ENCODE data around the gene DTNA.
"Not testable (repeated sequence)": the region's sequence is repeated elsewhere in the genome, so short reads cannot be mapped to it uniquely, and the experiment has no call there.

The DTNA gene

GRCh38 chr18:34726286-34727004 lies 16.3 kb downstream of the DTNA start:
- ATAC-seq = no peak

DNA sequence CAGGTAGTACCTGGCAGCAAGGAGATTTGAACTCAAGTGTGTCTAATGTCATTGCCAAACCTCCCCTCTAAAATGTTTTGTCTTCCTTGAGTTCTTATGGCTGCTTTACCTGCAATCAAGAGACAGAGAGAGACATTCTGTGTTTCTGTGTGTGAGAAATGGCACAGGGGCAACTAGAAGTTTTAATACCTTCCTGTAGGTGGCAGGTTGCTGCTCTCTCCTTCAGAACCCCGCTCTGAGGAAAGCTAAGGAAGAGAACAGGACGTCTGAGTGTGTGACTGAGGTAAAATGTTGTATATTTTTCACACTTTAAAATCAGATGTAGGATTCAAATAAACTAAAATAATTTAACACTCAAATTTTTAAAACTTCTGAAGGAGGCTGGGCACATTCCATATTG lies 19.2 kb downstream of the DTNA start:
- no peak for ATAC-seq

DNA sequence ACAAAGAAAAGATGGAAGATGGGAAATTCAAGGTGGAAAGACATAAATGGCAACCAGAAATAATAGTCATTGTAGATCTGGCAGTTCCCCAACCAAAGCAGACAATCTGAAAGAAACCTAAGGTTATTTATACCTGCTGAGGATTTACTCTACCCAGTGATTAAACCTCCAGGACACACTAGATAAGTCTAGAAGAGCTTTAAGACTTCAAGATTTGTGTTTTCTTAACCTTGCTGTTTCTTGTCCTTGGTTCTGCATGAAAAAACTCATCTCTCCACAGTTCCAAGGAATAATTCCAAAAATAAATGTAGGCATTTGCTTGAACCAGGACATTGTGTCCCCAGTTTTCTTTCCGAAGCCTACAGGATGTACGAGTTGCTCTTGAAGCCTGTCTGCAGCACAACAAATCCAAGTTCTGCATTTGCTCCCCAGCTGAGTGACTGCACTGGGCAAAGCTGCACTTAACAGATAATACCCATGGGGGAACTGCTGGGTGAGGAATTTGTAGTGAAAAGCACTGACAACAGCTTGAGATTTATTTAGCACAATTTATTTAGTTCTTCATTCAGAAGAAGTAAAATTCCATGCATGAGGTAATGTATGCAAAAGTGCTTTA lies 19.8 kb downstream of the DTNA start:
- ATAC-seq = no peak

DNA sequence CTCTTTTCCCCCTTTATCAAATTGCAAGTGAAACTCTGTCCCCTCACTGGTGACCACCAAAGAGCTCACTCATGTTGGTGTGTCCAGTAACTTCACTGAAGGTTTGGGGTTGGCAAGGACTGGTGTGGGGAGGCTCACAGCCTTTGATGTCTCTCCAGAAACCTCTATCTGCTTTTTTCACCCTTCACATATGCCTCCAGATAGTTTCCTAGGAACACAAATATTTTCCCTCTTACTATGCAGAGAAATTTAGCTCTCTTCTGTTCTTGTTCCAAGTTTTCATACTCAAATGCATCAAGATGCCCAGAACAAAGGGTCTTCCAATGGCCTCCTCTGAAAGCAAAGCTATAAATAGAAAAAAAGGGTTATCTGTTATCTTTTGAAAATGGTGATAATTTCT lies 20.7 kb downstream of the DTNA start:
- ATAC-seq = no peak

- ATAC-seq = no peak
Measured at GRCh38 chr18:34734056-34734455, 24.0 kb downstream of the DTNA start.

DNA sequence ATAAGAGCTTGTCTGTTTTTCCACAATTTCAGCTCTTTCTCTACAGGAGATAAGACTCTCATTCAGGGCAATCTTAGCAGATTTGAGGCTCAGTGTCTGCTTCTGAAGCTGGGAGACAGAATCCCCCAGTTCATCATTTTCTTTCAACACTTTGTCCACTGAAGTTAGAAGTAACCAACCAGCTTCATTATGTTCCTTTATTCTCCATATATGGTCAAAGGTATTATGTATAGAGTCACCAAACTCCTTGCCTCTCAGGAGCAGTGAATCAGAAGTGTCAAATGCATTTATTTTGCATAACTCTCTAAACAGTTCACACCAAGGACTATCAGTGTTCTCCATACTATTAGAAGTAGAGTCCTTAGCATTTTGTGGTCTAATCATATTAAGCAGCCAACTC lies 24.4 kb downstream of the DTNA start:
- ATAC-seq = not testable (repeated sequence)

GRCh38 chr18:34738175-34738894 lies 28.2 kb downstream of the DTNA start:
- no peak for ATAC-seq

GRCh38 chr18:34740101-34740500 lies 30.0 kb downstream of the DTNA start:
- no peak for ATAC-seq

DNA sequence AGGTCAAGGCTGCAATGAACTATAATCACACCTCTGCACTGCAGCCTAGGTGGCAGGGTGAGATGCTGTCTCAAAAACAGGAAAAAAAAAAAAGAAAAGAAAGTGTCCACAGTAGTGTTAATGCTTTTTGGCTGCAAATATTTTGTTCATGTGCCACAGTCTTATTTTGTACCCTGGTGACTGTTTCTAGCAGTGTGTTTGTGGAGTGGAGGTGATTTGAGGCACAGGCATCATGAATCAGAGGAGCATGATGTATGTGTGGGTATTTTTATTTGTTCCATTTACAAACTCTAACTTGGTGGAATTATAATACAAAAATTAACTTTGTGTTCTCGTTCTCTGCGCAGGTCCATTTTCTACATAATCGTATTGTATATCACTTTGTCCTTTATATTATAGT lies 30.6 kb downstream of the DTNA start:
- ATAC-seq = no peak

DNA sequence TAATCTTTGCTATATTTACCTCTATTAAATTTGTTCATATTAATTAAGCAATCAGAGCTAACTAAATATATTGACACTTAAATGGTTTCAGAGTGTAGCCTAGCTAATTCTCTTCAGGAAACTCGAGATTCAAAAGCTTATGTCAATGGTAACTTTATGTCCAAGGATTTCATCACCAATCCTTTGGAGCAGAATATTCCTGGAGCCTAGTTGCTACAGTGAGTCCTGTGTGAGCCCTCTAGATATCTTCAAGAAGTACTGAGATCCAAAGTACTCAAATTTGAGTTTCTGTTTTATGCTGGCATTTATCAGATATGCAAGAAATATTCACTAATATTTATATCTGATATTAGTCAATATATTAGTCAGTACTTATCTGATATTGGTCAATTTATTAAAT lies 31.3 kb downstream of the DTNA start:
- no peak for ATAC-seq

DNA sequence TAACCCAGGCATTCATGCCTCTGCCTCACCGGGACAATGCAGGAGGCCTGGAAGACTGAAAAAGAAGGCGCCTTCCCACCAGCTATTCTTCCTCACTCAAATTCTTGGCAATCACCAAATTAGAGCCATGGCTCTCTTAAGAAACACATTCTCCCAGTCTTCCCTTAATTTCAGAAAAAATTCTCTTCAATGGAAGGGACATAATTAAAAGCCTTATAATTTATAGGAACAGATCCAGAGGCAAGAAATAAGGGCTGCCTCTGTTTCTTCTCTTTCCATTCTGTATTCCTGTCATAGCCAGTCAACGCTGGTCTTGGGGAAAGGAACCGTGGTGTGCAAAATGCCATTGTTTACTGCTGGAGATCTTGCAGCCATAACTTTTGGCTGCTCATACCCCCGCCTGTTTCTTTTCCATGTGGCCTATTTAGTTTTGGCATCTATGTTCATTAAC lies 32.8 kb downstream of the DTNA start:
- ATAC-seq = no peak

DNA sequence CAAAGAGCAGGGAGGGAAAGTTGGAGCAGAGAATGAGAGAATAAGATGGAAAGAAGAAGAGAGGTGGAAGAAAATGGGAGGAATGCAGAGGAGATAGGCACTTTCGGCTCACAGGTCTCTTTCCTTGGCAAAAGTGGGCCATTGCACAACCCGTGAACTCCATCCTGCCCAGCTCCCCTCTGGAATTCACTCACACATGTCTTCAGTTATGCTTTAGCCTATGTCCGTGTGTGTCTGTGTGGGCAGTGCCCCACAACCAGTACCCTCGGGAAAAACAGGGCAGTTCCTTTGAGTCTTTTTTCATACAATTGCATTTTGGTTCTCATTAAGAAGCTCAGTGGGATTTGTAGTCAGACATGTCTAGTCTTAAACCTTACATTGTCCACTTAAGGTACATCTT lies 34.5 kb downstream of the DTNA start:
- no peak for ATAC-seq

DNA sequence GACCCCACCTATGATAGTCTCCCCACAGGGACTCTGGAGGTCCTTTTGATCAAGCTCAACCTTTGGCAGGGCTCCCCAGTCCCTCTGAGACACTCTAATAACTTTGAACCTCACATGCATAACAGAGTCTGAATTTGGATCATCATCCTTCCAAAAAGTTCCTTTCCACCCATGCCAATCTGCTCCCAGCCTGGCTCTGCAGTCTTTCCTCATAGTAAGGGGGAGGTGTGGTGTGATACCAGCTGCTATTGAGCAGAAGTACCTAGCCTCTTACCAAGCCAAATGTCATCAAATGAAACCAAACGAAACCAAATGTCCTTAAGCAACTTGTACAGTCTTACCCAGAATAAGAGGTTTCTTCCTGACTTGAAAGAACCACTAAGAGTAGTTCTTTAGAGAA lies 36.5 kb downstream of the DTNA start:
- no peak for ATAC-seq

- ATAC-seq = no peak
Measured at GRCh38 chr18:34749721-34750120, 39.6 kb downstream of the DTNA start.

DNA sequence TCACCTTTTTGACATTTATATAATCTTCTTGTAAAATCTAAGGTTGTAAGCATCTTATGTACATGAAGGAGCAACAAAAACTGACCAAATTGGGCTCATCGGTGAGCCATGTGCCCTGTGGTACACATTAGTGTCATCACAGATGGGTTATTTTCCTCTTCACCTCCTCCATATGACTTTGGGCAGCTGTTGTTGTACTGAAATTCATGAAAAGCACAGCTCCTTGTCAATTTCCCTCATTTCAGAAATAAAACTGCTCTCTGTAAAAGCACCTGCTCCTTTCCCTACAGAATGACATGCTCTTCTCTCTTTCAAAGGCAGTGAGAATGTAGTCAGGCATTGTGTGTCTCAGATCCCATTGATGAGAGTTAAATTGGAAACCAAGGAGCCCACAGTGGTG lies 42.0 kb downstream of the DTNA start:
- ATAC-seq = no peak

- no peak for ATAC-seq
Measured at GRCh38 chr18:34754300-34754699, 44.2 kb downstream of the DTNA start.

DNA sequence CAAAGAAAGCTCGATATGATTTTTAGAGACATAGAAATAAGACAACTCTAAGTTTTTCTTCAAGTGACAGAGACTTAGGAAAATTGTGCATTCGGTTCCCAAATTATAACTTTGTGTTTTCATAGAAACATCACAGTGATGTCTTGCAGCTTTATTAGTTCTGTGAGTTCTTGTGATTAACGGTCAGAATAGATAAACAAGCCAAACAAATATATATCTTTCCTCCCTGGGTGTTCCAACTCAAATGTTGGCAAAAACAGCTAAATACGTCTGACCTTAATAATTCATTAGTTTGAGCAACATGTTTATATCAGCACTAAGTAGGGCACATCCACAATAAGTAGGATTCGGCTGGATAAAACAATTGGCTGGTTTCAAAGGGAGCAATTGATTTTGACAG lies 47.6 kb downstream of the DTNA start:
- no peak for ATAC-seq

GRCh38 chr18:34758378-34758948 lies 48.4 kb downstream of the DTNA start:
- no peak for ATAC-seq

DNA sequence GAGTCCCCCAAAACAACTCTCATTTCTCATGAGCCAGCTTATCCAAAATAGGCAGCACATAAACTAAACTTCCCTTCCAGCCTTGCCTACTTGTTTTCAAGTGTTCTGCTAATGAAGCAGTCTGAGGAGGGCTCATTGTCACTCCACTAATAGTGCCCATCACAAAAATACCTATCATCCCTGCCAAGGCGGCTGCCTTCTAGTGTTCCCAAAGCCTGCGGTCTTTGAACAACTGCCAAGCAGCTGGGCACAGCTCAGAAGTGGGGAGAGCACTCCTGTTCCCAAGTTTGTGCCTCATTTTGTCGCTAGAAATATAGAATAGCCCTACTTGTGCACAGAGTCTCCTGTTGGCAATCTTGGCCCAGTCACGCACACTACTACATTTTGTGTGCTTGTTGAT lies 50.3 kb downstream of the DTNA start:
- ATAC-seq = no peak

- no peak for ATAC-seq
Measured at GRCh38 chr18:34764451-34764850, 54.4 kb downstream of the DTNA start.

DNA sequence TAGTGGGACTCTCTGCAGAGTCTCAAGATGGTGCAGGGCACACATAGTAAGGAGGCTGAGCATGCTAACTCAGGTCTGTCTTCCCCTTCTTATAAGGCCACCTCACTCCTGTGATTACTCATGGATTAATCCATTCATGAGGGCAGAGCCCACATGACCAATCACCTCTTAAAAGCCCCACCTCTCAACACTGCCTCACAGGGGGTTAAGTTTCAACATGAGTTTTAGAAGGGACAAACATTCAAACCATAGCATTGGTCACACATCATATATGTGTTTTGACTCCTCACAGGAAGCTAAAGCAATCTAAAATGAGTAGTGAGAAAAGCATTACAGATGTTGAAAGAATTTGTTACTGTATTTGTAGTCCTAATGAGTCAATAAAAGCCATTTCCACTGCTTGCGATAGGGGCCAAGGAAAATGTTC lies 57.5 kb downstream of the DTNA start:
- no peak for ATAC-seq

DNA sequence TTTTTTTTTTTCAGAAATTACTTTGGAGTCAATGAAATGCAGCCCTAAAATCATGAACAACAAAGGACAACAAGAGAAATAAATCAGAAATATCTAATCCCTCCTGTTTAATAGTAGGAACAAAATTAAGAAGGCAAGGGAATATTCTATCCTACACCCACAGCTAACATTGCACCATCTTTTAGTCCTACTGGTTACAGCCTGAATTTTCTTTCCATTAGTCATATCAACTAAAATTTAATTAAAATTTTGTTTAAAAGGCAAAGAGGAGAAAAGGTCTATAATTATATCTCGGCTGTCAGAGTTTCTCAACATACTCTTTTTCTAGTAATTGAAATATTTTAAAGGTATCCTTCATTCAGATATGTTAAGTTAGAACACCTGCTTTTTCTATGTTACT lies 61.9 kb downstream of the DTNA start:
- no peak for ATAC-seq

DNA sequence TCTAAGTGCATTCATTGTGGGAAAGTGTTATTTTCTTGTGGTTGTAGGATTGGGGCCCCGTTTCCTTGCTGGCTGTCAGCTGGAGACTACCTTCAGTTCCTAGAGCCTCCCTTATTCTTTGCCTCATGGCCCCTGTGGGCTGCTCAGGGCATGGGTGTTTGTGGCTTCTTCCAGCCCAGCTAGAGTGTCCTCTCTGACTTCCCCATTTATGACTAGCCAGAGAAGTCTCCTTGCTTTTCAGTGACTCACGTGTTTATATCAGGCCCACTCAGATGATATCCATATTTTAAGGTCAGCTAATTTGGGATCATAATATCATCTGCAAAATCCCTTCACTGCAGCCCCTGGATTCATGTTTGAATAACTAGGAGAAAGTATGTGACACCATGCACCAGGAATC lies 62.8 kb downstream of the DTNA start:
- ATAC-seq = no peak

DNA sequence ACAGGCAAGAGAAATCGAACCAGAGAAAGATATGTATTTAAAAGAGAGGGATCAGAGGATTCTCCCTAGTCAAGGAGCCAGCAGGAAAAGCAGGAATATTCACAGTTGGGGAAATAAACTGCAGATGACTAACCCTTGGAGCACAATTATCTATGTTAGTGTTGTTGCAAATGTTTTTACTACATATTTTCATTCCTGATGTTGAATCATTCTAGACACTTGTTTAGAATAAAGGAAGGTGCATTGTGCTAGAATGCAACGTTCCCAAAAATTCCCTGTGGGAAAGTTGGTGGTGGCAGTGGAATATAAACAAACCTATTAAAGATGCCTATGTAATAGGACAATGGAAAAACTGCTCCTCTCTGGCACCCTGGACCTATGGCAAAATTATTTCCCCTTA lies 63.3 kb downstream of the DTNA start:
- ATAC-seq = no peak
